IMR-90 (cell line): ENCODE results near the gene BBS1.

Experiments
- CEBPB ChIP-seq: IDR thresholded peaks from 2 replicates; pipeline ENCODE4 v1.6.1; 2012; ENCODE audit warnings: low read depth, low read length, improper control_type of control experiment
- MAFK ChIP-seq: IDR thresholded peaks from 2 replicates; pipeline ENCODE4 v1.6.1; 2012; ENCODE audit warnings: low read depth, low read length, improper control_type of control experiment
- MAZ ChIP-seq: IDR thresholded peaks from 2 replicates; pipeline ENCODE4 v1.6.1; 2012; ENCODE audit warnings: low read depth, mild to moderate bottlenecking, low read length, improper control_type of control experiment, moderate library complexity, borderline replicate concordance
- MXI1 ChIP-seq: IDR thresholded peaks from 2 replicates; pipeline ENCODE4 v1.6.1; 2012; ENCODE audit warnings: low read depth, mild to moderate bottlenecking, low read length, moderate library complexity, borderline replicate concordance
- RAD21 ChIP-seq: IDR thresholded peaks from 2 replicates; pipeline ENCODE4 v1.6.1; 2012; ENCODE audit warnings: low read length, improper control_type of control experiment
- TF ChIP-seq, protein P1 (sequence below): conservative IDR thresholded peaks from 2 replicates; pipeline ENCODE4 v1.5.1; 2012; ENCODE audit warnings: mild to moderate bottlenecking, low read depth, low read length, improper control_type of control experiment

DNA sequence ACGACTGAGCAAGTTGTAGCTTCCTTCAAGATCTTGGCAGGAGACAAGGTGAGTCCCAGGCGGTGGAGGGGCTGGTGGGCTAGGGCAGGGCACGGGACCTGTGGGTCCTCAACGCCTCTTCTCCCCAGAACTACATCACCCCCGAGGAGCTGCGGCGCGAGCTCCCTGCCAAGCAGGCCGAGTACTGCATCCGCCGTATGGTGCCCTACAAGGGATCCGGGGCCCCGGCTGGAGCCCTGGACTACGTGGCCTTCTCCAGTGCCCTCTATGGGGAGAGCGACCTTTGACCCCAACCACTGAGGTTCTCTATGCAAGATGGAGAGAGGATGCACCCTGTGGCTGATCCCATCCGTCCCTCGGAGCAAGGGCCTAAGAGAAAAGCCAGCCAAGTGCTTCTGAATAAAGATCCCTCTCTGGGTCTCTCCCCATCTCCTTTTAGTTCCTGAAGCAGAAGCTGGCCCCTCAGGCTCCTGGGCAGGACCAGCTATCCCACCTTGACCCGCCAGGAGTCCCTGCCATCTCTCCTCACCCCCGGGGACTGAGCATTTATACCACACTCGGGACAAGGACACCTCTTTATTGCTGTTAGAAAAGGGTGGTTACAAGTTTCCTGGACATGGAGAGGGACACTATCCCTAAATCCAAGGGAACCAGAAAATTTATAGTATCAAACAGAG lies 52.6 kb downstream of the BBS1 start:
- TF ChIP-seq, protein P1, sequence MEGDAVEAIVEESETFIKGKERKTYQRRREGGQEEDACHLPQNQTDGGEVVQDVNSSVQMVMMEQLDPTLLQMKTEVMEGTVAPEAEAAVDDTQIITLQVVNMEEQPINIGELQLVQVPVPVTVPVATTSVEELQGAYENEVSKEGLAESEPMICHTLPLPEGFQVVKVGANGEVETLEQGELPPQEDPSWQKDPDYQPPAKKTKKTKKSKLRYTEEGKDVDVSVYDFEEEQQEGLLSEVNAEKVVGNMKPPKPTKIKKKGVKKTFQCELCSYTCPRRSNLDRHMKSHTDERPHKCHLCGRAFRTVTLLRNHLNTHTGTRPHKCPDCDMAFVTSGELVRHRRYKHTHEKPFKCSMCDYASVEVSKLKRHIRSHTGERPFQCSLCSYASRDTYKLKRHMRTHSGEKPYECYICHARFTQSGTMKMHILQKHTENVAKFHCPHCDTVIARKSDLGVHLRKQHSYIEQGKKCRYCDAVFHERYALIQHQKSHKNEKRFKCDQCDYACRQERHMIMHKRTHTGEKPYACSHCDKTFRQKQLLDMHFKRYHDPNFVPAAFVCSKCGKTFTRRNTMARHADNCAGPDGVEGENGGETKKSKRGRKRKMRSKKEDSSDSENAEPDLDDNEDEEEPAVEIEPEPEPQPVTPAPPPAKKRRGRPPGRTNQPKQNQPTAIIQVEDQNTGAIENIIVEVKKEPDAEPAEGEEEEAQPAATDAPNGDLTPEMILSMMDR, result no peak
- TF ChIP-seq MXI1 (no peak), CEBPB (no peak), RAD21 (no peak), MAFK (no peak), MAZ (no peak)
